SKM-1 treated with dmso at 0.1 percent for 144 hours (cell line): ENCODE results near the gene NELL2.
"Not testable (repeated sequence)": the region's sequence is repeated elsewhere in the genome, so short reads cannot be mapped to it uniquely, and the experiment has no call there.

Experiments used
- DNase-seq: peaks from one replicate; lab custom pipeline; 2025; ENCODE audit not compliant: unreplicated experiment; lab: John Stamatoyannopoulos, UW

The NELL2 gene

DNA sequence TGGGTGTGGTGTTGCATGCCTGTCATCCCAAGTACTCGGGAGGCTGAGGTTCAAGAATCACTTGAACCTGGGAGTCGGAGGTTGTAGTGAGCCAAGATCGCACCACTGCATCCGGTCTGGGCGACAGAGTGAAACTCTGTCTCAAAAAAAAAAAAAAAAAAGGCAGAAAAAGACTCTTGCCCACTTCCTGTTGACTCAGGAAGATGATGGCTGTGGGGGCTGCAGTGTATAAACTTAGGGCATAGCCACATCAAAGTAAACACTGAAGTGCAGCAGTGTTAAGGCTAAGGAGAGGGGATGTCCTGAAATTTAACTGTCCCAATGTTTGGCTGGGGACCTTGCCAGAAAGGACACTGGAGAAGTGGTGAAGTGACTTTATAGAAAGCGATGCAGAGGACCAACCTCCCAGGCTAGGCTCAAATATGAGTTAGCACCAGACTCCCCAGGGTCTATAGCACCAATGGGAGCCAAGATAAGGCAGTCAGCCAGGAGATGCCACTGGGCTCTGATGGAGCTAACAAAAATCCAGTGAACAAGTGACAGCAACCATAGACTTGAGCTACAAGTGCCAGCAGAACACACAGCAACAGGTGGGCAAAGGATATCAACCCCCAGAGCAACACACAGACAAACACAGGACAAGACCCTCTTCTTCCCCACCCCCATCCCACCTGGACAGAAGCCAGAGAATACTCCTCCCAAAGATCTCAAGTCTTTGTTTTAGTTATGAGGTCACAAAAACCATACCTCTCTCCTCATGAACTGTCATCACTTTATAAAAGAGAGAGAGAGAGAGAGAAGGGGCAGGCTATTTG lies 28.0 kb downstream of the NELL2 start:
- no peak for DNase-seq

GRCh38 chr12:44847403-44847802 lies 28.7 kb downstream of the NELL2 start:
- DNase-seq: no peak

DNA sequence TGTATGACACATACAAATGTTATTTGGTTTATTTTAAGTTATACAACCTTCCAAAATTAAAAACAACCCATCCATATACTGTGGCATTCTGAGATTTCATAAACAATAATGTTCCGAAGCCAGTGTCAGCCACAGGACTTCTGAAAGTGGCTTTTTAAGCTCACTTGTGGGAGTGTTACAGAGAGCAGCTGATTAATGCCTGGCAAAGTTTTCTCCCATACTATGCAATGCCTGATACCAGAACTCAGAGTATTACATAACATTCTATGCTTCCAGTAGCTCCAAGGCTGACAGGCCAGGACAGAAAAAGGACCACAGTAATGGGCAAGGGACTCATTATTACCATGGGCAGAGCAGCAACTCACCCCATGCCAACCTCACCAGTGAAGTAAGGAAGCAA lies 29.3 kb downstream of the NELL2 start:
- DNase-seq: no peak

DNA sequence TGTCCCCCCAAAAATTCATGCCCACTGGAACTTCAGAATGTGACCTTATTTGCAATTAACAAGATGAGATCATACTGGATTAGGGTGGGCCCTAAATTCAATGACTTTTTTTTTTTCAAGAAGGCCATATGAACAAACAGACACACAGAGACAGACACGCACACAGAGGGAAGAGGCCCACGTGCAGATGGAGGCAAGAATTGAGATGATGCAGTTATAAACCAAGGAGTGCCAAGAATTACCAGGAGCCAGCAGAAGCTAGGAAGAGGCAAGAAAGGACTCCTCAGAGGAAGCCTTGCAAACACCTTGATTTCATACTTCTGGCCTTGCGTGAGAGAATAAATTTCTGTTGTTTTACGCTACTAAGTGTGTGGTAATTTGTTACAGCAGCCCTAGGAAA lies 33.4 kb downstream of the NELL2 start:
- no peak for DNase-seq

- no peak for DNase-seq
These were observed 36.3 kb downstream of the NELL2 start for GRCh38 chr12:44839785-44840184.

- DNase-seq: no peak
These were observed 38.9 kb downstream of the NELL2 start for GRCh38 chr12:44837114-44837755.

DNA sequence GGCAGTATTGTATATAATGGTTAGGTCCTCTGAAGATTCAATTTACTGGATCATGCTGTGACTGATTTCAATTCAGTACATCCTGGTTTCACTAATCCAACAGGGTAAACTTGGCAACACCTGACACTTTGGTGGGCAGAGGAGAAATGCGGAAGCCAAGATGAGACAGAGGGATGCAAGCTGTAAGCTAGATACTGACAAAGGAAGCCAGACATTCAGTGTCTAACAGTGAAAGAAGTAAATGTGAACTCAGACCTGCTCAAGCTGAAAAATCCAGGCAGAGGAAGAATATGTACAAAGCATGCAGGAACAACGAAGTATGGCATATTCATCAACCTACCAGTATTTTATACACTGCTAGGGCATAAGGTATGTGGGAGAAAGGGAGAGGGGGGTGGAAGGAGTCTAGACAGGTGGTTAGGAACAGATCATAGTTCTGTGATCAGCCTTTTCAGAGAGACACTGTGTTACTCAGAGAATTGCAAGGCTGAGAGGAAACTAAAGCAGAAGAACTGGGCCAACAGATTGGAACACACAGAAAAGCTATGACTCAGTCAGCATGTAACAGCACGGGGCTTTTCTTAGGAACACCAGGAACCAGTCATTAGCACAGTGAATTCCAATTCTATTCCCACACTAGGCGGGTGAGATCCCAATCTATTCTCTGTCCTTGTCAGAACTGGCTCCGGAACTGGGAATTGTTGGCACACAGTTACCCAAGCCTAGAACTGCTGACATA lies 40.3 kb downstream of the NELL2 start:
- no peak for DNase-seq

- DNase-seq: not testable (repeated sequence)
These were observed 41.1 kb downstream of the NELL2 start for GRCh38 chr12:44834996-44835395.

- DNase-seq: no peak
These were observed 42.6 kb downstream of the NELL2 start for GRCh38 chr12:44833561-44833960.

DNA sequence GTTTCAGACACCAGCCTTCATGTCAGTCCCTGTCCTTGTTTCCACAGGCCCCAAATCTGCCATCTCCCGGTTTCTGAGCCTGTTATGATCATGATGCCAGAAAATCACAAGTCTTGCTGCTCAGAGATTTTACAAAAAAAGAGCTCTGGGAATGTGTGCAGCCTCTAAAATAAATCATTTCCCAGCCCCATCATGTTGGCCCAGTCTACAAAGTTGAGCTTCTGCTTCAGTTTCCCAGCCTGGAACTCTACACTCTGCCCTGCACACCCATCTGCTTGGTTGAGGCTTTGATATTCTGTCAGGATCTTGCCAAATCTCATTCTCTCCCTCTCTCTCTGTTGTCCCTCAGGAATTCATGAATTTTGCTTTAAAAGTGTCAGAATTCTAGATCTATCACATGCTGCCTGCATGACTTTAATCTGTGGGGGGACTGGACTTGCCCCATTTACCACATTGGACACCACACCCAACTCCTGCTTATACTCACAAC lies 45.5 kb downstream of the NELL2 start:
- no peak for DNase-seq

DNA sequence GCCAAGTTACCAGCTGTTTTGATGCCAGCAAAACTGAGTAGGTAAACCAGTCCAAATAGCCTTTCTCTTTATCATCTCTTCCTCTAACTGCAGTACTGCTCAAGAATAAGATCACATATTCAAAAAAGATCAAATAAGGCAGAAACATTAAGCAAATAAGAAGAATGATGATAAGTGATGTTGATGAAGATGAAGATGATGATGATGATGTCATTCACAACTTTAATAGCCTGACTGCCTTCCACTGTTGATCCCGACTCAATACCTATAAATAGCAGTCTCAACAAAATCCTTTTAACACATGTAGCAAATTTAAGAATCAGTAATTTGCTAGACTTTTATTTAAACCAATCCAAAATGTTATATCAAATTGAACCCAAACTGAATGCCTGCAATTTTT lies 47.1 kb downstream of the NELL2 start:
- no peak for DNase-seq

DNA sequence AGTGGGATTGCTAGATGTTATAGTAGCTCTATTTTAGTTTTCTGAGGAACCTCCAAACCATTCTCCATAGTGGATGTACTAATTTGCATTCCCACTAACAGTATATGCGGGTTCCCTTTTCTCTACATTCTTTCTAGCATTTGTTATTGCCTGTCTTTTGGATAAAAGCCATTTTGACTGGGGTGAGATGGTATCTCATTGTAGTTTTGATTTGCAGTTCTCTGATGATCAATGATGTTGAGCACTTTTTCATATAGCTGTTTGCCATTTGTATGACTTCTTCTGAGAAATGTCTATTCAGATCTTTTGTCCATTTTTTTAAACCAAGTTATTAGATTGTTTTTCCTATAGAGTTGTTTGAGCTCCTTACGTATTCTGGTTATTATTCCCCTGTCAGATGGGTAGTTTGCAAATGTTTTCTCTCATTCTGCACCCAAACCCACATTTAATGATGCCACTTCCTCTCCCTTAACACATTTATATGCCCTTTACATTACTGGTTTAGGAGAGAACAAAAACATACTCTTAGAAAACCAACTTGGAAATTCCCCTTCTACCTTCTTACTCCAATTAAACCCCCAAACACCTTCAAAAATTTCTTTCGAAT lies 48.2 kb downstream of the NELL2 start:
- no peak for DNase-seq

DNA sequence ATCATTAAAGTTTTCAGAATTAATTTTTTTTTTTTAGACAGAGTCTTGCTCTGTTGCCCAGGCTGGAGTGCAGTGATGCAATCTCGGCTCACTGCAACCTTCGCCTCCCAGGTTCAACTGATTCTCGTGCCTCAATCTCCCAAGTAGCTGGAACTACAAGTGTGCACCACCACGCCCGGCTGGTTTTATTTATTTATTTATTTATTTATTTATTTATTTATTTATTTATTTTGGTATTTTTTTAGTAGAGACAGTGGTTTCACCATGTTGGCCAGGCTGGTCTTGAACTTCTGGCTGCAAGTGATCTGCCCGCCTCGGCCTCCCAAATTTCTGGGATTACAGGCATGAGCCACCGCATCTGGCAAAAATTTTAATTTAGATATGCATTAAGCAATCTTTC lies 54.4 kb downstream of the NELL2 start:
- not testable (repeated sequence) for DNase-seq

DNA sequence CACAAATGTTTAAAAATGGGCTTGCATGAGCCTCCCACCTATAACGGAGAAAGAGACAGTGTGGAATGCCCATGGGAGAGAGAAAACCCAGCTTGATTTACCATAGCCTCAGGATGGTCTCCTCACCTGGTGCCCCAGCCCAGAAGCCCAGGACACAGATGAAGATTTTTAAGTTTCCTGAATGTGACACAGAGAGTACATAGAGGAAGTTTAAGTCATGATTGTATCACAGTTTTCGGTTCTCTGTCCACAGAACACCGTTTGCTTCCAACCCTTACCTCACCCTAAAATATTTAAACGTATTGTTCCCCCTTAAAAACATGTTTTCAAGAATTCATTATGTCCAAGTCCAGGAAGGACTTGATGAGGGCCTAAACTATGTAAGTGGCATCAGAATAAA lies 56.2 kb downstream of the NELL2 start:
- DNase-seq: no peak

DNA sequence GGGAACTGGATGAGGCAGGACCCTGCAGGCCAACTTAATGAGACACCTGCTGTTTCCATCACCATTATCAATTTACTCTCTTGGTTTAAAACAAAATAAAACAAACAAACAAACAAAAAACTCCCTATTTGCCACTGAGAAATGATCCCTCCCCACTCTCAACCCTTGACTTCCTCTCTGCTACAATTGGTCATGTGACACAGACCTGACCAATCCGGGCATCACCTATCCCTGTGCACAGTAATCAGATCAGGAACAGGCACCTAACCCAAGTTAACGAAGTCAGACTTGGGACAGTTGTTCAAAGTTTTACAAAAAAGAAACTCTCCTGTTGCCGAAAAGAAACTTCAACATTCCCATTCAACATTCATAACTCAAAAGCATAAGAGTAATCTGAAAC lies 58.4 kb downstream of the NELL2 start:
- no peak for DNase-seq

- no peak for DNase-seq
These were observed 59.6 kb downstream of the NELL2 start for GRCh38 chr12:44816446-44817017.

GRCh38 chr12:44812062-44812461 lies 64.1 kb downstream of the NELL2 start:
- DNase-seq: no peak

DNA sequence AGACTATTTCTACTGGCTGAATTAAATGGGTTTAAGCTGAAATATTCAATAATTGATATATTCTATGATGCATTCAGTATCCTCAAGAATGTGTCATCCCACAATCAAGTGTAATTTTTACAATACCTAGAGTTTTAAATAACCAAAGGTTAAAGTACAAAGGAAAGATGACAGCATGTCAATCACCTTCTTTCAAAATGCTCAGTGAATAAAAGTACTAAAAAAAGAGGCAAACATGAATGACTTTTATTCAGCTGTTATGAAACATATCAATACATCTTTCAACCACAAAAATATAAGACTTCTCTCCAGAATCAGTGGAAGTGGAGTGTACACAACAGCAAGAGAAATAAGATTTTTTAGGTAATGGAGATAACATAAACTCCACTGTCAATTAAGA lies 72.0 kb downstream of the NELL2 start:
- no peak for DNase-seq

GRCh38 chr12:44795970-44796369 lies 80.1 kb downstream of the NELL2 start:
- no peak for DNase-seq

GRCh38 chr12:44788731-44789130 lies 87.4 kb downstream of the NELL2 start:
- DNase-seq: no peak

DNA sequence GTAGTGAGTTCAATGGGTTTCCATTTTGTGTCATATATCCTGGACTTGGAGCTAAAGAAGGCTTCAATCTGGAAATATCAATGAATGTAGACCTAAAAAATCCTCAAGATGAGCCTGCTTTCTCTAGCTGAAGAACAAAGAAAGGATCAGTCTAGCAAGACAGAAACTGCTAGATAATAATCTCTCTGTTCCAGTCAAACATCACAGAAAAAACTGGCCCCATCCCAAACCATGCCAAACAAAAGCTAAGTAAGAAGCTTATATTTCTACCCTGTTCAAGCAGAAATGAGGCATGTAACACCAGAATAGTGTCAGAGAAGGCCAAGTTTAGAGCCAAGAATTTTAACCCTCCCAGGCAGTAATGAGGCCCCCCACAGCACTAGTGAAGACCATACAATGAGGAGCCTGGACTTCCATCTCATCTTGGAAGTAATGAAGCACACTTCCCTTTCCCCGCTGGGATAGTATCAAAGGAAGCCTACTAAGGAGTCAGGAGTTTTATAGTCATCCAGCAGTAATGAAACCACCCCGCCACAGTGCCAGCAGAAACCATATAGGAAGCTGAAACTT lies 95.8 kb downstream of the NELL2 start:
- no peak for DNase-seq
